Fibroblast of peridontal ligament (primary cell): ENCODE results near the gene TOM1.
A peak's percentile ranks its signal among the peaks of the same experiment; 100 is the strongest.

Experiments
- DNase-seq: peaks from one replicate; pipeline ENCODE4 v3.0.0-alpha.2; 2010; ENCODE audit errors: extremely low read depth

Gene TOM1

GRCh38 chr22:35299673-35300499 is at the start of gene TOM1:
TSS of gene TOM1 (plus strand) at chr22:35299894. CDS start at chr22:35299929, 35 bp downstream.
- DNase-seq, result peak; percentile 100

DNA sequence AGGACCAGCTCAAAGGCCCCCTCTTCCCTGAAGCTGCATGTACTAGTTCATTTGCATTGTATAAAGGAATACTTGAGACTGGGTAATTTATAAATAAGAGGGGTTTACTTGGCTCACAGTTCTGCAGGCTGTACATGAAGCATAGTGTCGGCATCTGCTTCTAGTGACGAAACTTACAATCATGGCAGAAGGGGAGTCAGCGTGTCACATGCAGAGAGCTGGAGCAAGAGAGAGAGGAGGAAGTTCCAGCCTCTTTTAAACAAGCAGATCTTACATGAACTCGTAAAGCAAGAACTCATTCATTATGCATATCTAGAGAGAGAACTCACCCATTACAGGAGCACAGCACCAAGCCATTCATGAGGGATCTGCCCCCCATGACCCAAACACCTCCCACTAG is 49.5 kb upstream of the TOM1 start:
- DNase-seq, result no peak

DNA sequence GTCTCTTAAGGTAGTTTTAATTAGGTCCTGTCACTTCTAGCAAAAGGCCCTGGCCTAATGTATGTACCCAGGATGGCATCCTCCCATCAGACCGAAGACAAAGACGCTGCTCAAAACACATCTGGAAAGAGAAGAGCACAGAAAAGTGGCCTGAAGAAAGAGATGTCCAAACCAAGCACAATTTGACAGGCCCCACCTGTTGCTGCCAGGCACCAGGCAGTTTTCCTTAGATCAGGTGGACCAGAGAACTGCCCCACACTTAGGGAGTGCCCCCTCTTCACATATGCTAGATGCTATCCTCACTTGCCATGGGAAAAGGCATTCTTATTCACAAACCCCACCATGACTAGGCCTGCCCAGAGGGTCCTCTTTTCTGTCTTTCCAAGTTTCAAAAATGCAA is 45.7 kb upstream of the TOM1 start:
- DNase-seq, result no peak

GRCh38 chr22:35257002-35257320 is 42.7 kb upstream of the TOM1 start:
- DNase-seq, result no peak

DNA sequence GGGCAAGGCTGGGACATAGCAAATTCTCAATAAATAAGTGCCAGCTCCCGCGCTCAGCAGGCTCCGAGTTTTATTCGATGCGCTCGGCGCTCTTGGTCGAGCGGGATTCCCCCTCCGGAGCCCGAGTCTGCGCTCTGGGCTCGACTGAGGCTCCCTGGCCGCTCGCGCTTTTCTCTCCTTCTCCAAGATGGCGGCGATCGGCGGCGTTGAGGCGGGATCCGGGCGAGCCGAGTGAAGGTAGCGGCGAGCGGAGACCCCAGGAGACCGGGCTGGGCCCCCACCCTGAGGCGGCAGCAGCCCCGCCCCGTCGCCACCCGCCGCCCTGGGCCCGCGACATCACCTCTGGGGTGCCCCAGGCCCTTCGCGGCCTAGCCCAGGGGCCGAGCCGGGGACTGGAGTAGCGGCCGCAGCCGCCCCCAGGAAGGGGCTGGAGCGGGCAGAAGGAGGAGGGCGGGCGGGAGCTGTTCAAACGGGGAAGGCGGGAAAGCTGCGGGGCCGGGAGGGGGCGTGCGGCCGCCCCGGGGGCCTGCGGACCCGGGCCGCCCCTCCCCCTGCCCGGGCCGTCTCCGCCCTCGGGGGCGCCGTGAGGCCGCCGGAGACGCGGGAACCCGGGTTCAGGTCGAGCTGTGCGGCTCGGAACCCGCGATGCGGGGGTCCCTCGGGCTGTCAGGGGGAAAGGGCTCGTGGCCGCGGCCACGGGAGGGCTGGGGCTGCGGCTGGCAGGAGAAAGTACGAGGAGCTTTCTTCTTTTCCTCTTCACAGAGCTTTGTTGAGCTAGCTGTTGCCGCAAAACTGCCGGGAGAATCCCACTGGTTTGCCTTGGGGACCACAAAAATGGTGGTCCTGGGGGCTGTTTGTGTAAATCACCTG is 42.1 kb upstream of the TOM1 start, which contains the start of gene HMGXB4:
HMGXB4 (plus strand) TSS at position 173 of the 870 bp plus-strand sequence. CDS start 4,898 bp downstream, outside the sequence.
- peak; percentile 85 for DNase-seq

DNA sequence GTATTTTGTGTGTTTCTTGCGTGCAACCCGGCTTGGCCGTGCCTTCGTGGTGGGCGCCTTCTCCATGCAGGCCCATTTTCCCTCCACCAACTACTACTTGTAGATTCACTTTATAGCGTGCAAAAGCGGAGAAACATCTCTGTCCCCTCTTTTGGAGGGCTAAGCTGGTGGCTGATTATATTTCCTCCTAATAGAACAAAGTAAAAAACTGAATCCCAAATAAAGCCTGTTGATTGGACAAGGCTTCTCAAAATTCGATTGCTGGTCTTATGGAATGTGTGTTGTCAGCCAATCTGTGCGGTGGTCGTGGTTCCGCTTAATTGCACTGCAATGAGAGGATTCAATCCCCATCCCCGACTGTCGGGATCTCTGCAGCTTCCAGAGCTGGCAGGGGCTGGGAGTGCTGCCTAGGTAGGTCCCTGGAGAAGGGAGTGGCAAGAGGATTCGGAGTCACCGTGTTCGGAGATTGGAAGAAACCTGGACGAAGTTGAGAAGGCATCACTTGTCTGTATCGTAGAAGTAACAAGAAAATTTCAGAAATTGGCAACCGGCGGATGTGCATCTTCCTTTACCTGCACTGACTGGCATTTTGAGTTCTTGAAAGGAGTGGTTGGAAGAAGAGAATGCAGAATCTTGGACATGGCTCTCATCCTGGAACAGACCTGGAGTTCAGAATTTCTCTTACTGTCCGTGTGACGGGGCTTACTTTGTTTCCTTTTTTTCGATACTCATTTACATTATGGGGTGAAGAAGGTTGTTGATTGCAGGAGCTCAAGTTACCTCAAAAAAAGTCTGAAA is 41.3 kb upstream of the TOM1 start:
- DNase-seq, result peak; percentile 19

- no peak for DNase-seq
Observed at GRCh38 chr22:35264986-35265385, 34.7 kb upstream of the TOM1 start.

DNA sequence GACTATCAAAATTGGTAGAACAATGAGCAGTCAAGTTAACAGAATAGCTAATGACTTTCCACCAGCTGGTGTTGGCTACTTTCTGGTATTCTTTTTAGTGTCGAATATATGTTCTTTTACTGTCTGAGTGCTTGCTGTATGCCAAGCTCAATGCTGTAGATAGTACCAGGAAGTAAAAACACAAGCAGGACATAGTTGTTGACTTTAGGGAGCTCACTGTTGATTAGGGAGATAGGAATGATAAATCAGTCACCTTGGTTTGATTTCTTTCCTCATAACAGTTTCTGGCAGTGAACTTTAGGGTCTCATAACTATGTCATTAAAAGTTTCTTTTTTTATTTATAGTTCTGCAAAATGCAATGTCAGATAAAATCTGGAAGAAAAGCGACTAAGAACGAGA is 33.4 kb upstream of the TOM1 start:
- no peak for DNase-seq

- DNase-seq, result no peak
Observed at GRCh38 chr22:35269630-35270029, 30.1 kb upstream of the TOM1 start.

GRCh38 chr22:35274154-35274871 is 25.4 kb upstream of the TOM1 start:
- DNase-seq, result no peak

DNA sequence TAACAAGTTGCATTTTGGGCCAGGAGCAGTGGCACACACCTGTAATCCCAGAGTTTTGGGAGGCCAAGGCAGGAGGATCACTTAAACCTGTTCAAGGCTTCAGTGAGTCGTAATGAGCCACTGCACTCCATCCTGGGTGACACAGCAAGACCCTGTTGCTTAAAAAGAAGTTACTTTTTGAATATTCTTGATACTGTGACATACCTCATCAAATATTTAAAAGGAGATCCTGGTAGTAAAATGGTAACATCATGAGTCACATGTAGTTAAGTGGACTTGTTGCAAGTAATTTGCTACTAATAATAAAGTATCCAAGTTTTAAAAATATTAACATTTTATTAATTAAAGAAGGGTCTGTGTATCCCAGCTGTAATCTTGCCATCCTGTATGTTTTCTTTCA is 24.1 kb upstream of the TOM1 start:
- no peak for DNase-seq

DNA sequence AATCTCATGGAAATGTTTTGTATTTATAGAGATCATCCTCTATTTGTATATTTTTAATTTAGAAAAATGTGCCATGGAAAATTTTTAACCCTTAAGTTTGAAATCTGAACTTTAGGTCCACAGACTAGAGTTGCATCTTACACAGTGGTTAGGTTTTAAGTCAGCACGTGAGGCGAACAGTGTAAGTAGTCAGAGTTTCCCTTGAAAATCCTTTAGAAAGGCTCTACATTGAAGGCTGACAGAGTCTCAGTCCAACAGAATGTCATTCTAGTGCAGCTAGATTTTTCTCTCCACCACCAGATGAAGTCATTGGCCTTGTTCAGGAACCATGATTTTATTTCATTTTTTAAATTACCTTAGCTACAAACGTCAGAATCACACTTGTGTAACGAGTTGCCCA is 23.7 kb upstream of the TOM1 start:
- DNase-seq, result no peak

DNA sequence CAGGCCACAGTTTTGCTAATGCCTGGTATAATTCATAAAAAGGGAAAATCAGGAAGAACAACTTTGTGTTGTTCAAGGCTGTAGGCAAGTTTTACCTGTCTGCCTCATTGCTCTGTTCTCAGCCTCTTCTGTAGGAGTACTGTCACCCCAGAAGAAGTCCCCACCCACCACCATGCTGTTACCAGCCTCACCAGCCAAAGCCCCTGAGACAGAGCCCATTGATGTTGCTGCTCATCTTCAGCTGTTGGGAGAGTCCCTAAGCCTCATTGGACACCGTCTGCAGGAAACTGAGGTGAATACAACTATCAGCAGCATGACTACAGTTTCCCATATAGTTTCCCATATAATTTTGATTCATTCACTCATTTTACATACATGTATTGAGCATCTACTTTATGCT is 11.6 kb upstream of the TOM1 start:
- DNase-seq, result no peak

GRCh38 chr22:35292786-35293185 is 6.9 kb upstream of the TOM1 start:
- no peak for DNase-seq

DNA sequence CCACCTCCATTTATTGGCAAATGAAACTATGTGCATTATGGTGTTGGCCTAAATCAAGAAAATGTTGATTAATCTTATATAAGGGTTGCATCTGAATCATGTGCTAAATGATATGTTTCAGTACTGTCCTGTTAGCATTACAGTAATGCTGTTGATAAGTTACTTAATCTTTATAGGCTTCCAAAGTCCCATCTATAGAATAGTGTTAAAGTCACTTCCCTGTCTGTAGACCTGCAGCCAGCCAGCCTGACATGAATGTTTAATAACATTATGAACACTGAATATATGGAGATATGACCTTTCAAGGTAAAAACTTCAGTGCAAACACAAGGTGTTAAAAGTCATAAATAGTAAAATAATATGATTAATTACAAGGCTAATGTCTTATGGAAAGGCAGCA is 3.6 kb upstream of the TOM1 start:
- DNase-seq, result no peak

- peak; percentile 41 for DNase-seq
Observed at GRCh38 chr22:35299217-35299672, 449 bp upstream of the TOM1 start.

DNA sequence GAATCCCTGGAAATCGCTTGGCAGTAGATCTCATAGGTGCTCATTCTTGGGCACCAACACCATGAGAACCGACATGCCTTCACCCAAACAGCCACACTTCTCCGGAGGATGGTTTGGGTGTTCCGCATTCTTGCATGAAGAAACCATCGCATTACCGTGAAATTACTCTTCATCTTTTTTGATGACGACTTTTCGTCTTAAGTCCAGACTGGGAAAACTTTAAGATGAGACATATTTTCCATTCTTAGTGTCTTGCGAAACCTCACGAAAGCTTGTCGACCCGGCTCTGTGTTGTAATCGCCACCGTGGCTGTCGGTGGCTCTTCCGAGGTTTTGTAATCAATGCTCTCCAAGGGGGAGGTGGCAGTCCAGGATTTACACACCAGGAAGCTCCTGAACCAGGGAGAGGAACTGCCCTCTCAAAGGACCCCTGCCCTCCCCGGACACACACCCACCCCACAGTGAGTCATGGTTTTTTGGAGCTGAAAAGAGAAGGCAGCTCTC is 1.7 kb downstream of the TOM1 start:
- DNase-seq, result peak; percentile 99

DNA sequence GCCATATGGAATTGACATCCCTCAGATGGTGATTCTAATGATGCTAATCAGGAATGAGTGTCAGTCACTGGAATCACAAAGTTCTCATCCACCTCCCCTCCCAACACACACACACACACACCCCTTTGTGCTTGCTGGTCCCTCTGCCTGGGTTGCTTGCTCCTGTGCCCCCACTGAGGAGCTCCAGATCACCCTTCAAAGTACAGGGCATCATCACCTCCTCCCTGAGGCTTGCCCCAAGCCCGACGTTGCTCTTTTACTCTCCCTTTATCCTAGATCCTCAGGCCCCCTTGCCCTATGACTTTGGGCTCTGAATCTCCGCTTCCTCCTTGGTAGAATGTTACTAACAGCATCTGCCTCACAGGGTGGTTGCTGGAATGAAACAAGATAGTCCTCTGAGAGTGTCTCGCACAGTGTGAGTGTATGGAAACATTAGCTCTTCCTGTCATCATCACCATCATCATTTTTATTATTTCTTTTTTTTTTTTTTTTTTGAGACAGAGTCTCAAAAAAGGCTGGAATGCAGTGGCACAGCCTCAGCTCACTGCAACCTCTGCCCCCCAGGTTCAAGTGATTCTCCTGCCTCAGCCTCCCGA is 3.4 kb downstream of the TOM1 start:
- no peak for DNase-seq

GRCh38 chr22:35305525-35306070 is 5.9 kb downstream of the TOM1 start:
- no peak for DNase-seq

DNA sequence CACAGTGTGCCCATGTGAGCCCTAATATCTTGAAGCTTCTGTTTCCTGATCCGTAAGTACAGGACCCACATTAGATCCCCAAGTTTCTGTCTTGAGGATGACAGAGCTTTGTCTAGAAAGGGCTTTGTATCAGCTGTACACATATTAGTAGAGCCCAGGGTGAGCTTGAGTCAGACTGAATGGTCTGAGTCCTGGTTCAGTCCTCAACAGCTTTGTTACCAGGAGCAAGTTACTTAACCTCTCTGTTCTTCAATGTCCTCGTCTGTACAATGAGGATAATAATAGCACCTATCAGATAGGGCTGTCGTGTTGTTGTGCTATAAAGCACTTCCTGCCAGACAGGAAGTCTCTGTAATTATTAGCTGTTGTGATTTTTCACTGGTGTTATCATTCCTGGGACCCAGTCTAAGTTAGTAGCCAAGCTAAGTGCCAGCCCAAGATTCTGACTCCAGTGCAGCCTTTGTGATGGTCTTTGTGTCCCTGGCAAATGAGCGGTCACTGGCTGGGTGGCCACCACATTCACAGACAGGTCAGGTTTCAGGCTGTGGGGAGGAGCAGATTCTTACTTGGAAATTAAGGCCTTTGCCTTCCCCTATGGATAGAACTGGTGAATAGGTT is 6.8 kb downstream of the TOM1 start:
- DNase-seq, result no peak
